GM18870 (cell line): ENCODE measurements around the gene OR8U1.
"Not testable (repeated sequence)": the region's sequence is repeated elsewhere in the genome, so short reads cannot be mapped to it uniquely, and the experiment has no call there.

ENCODE experiments used
- ATAC-seq: cut with Tn5 transposase; IDR thresholded peaks from one replicate; pipeline ENCODE4 v1.9.1; 2021; ENCODE audit warnings: moderate library complexity; ENCODE audit not compliant: unreplicated experiment

Gene OR8U1

GRCh38 chr11:56375324-56375723 is at the start of gene OR8U1:
TSS of gene OR8U1 (plus strand) at chr11:56375624. CDS start at chr11:56375624, 0 bp downstream.
- ATAC-seq = no peak

DNA sequence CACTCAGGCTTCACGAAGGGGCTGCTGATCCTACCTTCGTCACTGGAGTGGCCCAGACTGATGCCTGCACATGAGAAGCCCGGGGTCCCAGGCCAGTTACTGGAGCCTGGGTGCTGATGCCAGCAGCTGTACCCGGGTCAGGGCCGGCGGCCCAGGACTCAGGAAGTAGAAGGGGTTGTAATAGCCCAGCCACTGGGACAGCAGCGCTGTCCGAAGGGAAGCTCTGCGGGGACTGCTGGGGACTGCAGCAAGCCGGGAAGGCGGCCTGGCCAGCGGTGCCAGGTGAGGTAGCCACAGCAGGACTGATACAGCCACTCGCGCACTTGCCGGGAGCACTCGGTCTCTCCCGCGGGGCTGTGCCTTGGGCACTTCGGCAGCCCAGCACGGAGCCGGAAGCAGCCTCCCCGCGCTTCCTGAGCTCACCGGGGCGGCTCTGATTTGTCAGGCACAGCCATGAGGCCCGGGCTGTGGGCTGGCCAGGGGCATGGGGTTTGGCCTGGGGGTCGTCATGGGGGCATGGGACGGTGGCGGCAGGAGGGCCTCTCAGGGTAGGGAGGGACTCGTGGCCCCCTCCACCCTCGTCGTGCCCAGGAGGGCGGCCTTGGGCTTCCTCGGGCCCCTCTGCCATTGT is 43.4 kb upstream of the OR8U1 start:
- no peak for ATAC-seq

DNA sequence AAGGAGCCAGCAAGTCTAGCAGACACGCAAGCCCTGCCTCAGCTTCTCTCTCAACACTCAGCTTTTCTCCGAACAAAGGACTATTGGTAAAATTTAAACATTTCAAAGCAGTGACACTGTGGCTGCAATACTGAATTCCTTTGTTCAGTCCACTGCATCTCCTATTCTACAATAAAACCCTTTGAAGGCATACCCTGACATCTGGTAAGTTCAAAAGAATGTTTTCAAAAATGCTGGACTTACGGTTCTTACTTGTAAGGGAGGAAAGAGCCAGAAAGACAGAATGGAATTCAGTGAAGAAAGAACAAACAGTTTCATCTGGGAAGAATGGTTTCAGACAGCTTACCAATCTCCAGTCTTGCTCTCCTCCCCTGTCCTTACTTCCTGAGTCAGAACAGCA is 42.3 kb upstream of the OR8U1 start:
- ATAC-seq = no peak

DNA sequence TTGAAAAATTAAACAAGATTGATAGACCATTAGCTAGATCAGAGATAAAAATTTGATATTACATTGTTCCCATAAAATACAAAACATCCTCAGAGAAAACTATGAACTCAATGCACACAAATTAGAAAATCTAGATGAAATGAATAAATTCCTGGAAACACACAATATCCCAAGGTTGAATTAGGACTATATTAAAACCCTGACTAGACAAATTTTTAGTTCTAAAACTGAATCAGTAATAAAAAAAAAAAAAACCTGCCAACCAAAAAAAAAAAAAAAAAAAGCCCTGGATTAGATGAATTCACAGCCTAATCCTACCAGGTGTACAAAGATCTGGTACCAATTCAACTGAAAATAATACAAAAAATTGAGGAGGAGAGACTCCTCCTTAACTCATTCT is 35.1 kb upstream of the OR8U1 start:
- ATAC-seq = no peak

GRCh38 chr11:56345739-56346138 is 29.7 kb upstream of the OR8U1 start, which contains the start of gene OR8K1:
TSS of gene OR8K1 (plus strand) at chr11:56346039. CDS start at chr11:56346039, 0 bp downstream.
- ATAC-seq = no peak

DNA sequence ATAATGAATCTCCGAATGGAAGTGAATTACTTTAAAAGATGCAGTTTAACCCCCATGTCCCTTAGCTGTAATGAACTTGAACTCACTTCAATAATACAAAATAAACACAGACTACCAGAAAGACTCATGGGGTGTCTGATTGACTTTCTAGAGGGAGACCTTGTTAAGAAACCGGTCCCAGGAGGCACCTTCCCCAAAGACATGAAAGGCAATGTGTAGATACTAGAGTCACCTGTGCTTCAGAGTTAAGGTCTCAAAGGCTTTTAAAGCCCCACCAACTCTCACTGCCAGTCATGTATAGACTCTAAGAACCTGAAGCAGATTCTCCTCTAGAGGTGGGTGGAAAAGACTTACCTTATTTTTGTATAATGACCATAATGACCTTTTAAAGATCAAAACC is 21.4 kb upstream of the OR8U1 start, which contains the start of gene OR8J1:
Gene OR8J1 (plus strand): TSS at position 301 of the 400 bp plus-strand sequence. CDS start 5,956 bp downstream, outside the sequence.
- no peak for ATAC-seq

- no peak for ATAC-seq
Measured at GRCh38 chr11:56380120-56380519, 4.7 kb downstream of the OR8U1 start.

DNA sequence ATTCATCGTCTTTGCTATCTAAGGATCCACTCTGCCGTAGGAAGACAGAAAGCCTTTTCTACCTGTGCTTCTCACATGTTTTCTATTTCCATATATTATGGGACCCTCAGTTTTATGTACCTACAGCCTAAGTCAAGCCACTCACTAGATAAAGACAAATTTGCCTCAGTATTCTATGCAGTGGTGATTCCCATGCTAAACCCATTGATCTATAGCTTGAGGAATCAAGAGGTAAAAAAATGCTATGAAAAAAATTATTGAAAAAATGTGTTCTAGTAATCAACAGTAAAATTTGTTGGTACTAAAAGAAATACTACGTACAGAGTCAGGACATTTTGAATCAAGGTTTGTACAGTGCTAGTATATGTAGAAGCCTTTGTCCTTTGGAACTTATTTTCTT is 19.0 kb downstream of the OR8U1 start:
- ATAC-seq = no peak

DNA sequence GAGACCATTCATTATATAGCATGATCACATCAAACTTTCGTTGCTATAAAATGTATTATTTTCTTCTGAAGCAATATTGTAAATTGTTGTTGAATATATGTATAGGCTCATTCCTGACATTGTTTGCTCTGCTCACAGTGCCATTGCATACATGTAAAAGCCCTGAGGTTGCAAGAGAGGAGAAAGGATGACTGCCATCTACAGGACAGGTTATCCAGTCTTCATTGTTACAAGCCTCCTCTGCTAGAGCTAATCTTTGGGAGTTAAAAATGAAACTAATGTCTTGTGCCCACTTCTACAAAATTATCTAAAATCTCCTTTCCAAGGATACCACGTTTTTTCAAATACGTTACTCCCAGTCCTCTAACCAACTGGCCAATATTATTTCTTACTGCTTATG is 20.6 kb downstream of the OR8U1 start:
- no peak for ATAC-seq

GRCh38 chr11:56401858-56402461 is 26.5 kb downstream of the OR8U1 start:
- ATAC-seq = not testable (repeated sequence)

DNA sequence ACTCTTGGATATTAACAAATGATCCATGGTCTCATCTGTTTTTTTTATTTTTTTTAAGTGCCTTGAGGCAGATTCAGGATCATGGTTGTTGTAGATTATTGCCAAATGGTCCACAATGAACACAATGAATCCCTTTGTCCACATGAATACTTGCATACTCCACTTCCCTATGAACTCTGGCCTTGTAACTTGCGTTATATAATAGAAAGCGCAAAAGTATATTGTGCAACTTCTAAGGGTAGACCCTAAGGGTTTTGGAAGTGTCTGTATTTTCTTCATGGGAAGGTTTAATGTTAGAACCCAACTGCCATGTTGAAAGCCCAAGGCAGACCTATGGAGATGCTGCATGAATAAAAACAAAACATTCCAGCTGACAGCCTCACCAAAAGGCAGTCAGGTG is 29.0 kb downstream of the OR8U1 start:
- ATAC-seq = no peak

DNA sequence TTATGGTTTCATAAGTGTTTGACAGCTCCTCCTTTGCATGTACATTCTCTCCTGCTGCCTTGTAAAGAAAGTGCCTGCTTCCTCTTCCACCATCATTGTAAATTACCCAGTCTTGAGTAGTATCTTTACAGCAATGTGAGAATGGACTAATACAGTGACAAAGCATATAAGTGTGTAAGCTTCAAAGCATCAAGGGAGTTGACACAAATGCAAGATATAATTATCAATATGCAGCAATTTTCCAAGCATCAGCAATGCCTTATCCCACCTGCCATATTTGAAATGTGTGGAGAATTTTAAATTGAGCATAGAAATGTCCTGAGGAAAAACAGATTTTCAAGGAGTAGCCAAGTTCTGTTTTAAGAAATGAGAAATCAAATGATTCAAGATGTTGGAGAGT is 35.4 kb downstream of the OR8U1 start:
- no peak for ATAC-seq

DNA sequence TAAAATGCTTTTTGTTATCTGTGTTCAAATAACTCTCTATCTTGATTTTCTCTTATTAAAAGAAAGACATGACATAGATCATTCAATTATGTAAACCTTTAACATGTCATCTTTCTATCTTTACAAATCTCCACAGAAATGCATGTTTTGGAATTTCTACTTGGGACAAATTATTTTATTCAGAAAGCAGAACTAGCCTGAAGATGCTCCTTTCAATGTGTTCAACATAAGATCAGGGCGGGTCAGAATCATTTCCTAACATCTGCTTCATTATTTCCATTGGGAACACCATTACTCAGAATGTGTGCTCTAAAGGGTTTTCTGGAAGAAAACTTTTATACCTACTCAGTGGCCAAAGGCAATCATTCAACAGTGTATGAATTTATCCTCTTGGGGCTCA is 37.0 kb downstream of the OR8U1 start, which contains the start of gene OR5AL1:
Gene OR5AL1 (plus strand): TSS at position 301 of the 400 bp plus-strand sequence.
- ATAC-seq = no peak
